Measurements from ENCODE around the gene HSPB6.

The HSPB6 gene

DNA sequence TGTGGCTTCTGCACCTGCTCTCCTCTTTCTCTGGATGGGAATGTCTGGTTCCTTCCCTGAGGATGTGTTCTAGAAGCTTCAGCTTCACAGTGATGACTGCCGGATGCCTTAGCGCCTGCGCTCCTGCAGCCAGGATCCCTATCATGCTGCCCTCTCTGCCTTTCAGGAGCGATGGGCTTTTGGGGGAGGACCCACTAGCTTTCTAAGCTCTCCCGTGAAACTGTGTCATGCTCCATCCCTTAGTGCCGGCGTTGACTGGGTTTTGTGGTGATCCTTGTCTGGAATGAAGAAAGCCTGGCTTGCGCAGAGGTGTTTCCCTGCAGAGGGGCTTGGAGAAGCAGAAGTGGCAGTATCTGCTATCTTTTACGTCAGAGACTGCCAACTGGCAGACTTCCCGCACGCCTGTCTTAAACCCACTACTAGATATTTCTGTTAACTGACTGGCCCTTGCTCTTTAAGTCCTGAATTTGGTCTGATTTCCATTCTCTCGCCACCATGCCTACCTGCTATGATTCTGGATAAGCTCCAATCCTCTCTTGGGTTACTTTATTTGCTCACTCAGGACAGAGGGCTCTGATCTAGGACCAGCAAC lies 42.8 kb downstream of the HSPB6 start:
- DNase-seq = no peak

DNA sequence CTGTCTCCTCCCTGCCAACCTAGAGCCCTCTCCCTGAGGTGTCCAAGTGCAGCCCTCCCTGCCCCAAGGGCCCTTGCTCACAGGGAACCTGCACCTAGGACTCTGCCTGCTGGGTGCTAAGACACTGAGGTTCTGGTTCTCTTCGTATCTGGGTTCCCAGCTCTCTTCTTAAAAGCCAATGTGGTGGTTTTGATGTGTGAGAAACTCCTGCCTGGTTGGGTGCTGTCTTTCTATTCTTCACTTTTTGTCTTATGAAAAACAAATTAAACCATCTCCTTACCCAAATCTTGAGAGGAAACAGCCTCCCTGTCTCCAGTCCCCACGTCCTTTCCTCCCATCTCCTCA lies 43.4 kb downstream of the HSPB6 start:
- DNase-seq = no peak

DNA sequence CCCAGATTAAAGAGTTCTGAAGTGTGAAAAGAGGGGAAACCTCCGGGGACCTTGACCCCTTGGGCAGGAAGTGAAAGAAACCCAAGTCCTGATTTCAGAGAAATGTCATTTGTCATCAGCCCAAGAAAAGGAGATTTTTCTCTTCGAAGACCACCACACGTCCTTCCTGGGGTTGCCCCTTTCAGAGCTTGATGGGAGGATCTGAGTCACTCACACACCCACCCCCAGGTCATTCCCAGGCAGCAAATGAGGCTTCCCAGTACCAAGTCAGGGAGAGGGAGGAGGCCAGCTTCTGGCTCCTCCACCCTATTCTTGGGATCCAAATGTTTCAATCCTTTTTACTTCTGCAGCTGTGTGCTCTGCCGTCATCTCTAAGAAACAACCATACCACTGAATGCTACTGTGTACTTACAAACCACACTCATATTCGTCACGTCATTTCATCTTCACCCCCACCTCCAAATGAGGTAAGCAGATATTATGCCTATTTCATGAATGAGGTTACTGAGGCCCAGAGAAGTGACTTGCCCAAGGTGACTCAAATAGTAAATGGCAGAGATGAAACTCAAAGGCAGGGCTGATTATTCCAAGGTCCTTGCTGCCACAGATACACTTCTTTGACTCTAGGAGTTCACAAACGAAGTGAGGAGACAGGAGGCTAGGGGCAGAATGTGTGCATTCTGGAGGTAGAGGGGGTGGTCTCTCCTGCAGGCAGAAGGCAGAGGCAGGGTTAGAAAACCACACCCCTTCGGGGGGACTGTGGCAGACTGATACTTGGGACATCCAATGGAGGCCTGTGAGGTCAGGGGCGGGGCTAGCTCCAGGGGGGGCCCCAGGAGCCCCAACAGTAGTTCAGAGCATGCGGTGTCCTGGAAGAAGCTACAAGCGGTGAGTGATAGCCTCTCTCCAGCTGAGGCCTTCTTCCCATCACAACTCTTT lies 44.0 kb downstream of the HSPB6 start:
- DNase-seq = peak; percentile 53

DNA sequence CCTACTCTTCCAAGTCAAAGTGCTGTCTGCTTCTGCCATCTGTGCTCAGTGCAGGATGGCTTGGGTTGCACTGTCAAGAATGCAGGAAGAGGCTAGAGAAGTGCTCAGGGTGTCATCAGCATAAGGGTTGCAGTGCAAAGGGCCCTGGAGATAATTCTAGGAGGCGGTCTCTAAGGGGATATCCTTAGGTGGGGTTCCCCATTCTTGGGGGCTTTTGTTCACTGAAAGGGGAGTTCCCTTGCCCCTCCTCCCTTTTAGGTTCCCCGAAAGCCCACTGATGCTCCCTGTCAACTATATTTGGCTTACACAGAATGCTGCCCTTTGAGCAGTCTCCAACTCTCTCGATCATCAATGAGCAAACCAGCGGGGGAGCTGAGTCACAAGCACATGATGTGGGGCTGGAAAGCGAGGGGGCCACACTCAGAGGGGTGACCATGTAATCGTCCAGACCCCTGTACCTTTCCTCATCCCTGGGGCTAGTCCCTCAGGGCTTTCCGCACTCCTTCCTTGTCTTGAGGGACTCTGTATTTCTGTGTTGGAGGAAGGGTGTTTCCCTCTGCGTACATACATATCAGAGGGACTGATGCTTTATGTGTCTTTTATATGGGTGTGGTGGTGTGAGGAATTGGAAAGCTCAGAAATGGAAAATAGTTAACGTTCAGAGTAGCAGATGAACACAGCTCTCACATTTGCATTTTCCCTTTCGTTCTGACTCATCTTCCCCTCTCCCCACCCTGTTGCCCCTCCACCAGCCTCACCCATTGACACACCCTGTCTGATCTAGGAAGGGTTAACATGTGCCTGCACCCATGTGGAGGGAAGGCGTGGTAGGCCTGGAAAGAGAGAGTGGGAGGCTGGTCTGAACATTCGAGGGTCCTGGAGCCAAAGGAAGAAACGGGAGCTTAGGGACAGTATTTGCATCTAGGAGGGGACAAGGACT lies 45.8 kb downstream of the HSPB6 start:
- peak; percentile 44 for DNase-seq

DNA sequence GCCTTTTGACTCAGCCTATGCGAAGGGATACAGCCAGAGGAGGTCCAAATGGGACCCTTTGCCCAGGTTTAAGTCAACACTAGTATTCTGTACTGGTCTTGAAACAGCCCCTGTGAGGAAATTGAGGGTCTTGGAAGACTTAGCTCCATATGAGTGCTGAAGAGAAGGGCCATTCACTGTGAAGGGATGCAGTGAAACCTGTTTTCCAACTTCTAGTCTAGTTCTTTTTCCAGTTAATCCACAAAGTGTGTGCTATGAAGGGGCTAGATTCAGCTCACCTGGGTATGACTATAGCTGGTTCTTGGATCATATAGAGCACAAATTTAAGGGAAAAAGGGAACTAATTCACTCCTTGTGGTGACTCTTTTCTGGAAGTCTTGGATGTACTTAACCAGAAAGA lies 48.4 kb downstream of the HSPB6 start:
- DNase-seq = no peak

Measured in activated CD8-positive, alpha-beta memory T cell treated with anti-CD3 and anti-CD28 coated beads, Interleukin-2, amount 50 U/mL, for 4 hours (primary cell).